ENCODE data around the gene WDR47. TPM values are rescaled to one million over a fixed set of nuclear protein-coding genes. Genes with fewer than 3 reads are reported as not detected.
A peak's percentile ranks its signal among the peaks of the same experiment; 100 is the strongest.

Gene WDR47
- total and polyA plus RNA-seq, 8 donors, result 1.9 to 7.1 (median 4.2) TPM

DNA sequence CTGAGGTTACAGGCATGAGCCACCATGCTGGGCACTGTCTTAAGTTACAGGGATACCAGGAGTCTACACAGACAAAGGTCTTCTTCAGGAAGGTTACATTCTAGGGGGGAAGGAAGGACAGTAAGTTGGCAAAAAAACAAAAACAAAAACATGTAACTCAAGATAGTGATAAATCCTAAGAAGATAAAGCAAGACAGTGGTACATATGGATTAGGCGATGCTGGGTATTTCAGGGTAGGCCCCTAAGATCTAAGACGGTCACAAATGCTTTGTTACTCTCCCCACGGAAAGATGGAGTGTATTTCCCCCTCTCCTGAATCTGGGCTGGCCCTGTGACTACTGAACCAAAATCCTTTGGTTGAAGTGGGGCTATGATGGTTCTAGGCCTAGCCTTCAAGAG lies 86.8 kb downstream of the WDR47 start:
- WGBS, 2 donors, result 97 to 98% methylated on average over 3 of the region's 3 CpGs
- FAIRE-seq (no peak), DNase-seq (no peak), ATAC-seq (no peak)
- H3K36me3 ChIP-seq, result no peaks in the 10 kb centered on the region
- H3K27me3 ChIP-seq, result no peaks in the 10 kb centered on the region
- H3K9me3 ChIP-seq, result no peaks in the 10 kb centered on the region
- no peak overlapping the region for H3K27ac ChIP-seq
- TF ChIP-seq, protein P1, sequence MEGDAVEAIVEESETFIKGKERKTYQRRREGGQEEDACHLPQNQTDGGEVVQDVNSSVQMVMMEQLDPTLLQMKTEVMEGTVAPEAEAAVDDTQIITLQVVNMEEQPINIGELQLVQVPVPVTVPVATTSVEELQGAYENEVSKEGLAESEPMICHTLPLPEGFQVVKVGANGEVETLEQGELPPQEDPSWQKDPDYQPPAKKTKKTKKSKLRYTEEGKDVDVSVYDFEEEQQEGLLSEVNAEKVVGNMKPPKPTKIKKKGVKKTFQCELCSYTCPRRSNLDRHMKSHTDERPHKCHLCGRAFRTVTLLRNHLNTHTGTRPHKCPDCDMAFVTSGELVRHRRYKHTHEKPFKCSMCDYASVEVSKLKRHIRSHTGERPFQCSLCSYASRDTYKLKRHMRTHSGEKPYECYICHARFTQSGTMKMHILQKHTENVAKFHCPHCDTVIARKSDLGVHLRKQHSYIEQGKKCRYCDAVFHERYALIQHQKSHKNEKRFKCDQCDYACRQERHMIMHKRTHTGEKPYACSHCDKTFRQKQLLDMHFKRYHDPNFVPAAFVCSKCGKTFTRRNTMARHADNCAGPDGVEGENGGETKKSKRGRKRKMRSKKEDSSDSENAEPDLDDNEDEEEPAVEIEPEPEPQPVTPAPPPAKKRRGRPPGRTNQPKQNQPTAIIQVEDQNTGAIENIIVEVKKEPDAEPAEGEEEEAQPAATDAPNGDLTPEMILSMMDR (IDR thresholded peaks at IDR 0.05), result no peak
- H3K4me3 ChIP-seq, result no peak overlapping the region
- H3K4me1 ChIP-seq, result no peaks in the 10 kb centered on the region
- intact Hi-C loops (cut with DNase I), result no loop called here

- intact Hi-C loops (cut with DNase I), result no loop called here
- no peak overlapping the region for H3K4me3 ChIP-seq
- DNase-seq (no peak), ATAC-seq (no peak), FAIRE-seq (no peak)
- no peaks in the 10 kb centered on the region for H3K9me3 ChIP-seq
- H3K36me3 ChIP-seq, result no peaks in the 10 kb centered on the region
- 51 to 55% methylated on average over 6 of the region's 6 CpGs for WGBS, 2 donors
- TF ChIP-seq, protein P1 (IDR thresholded peaks at IDR 0.05), result no peak
- H3K27me3 ChIP-seq, result no peaks in the 10 kb centered on the region
- H3K27ac ChIP-seq, result no peak overlapping the region
- peaks cover 0 to 3% (median 0%) of the 10 kb centered on the region in 3 donors for H3K4me1 ChIP-seq
These were observed 88.5 kb downstream of the WDR47 start for GRCh38 chr1:108953452-108953851.

GRCh38 chr1:108951242-108951641 lies 90.7 kb downstream of the WDR47 start:
- Histone ChIP-seq H3K27me3 (no peaks in the 10 kb centered on the region), H3K27ac (no peak overlapping the region), H3K36me3 (peaks cover 0 to 7% (median 0%) of the 10 kb centered on the region in 3 donors), H3K4me1 (peaks cover 0 to 8% (median 0%) of the 10 kb centered on the region in 3 donors), H3K4me3 (no peak overlapping the region), H3K9me3 (no peaks in the 10 kb centered on the region)
- WGBS, 2 donors, result 96 to 98% methylated on average over 3 of the region's 3 CpGs
- no peak for DNase-seq
- intact Hi-C loops (cut with DNase I), result no loop called here
- FAIRE-seq, result no peak
- no peak for ATAC-seq
- TF ChIP-seq, protein P1 (IDR thresholded peaks at IDR 0.05), result no peak

- DNase-seq, result no peak
- ATAC-seq, result no peak
- no peak for FAIRE-seq
- TF ChIP-seq, protein P1 (IDR thresholded peaks at IDR 0.05), result no peak
- H3K27me3 ChIP-seq, result no peaks in the 10 kb centered on the region
- no peak overlapping the region for H3K4me3 ChIP-seq
- H3K36me3 ChIP-seq, result peaks cover 0 to 18% (median 9%) of the 10 kb centered on the region in 3 donors
- H3K27ac ChIP-seq, result no peak overlapping the region
- intact Hi-C loops (cut with DNase I), result no loop called here
- H3K4me1 ChIP-seq, result peaks cover 0 to 8% (median 0%) of the 10 kb centered on the region in 3 donors
- WGBS, 2 donors, result 76 to 89% methylated on average over 4 of the region's 4 CpGs
- H3K9me3 ChIP-seq, result no peaks in the 10 kb centered on the region
These were observed 92.9 kb downstream of the WDR47 start for GRCh38 chr1:108949044-108949443.

- DNase-seq (no peak), FAIRE-seq (no peak), ATAC-seq (peak in 3 of 4 donors; percentile 51 to 72 (median 70))
- no peaks in the 10 kb centered on the region for H3K27me3 ChIP-seq
- H3K36me3 ChIP-seq, result peaks cover 0 to 24% (median 9%) of the 10 kb centered on the region in 3 donors
- intact Hi-C loops (cut with DNase I), result no loop called here
- no peak overlapping the region for H3K27ac ChIP-seq
- H3K4me3 ChIP-seq, result no peak overlapping the region
- WGBS, 2 donors, result 14 to 15% methylated on average over 6 of the region's 6 CpGs
- peaks cover 0 to 8% (median 0%) of the 10 kb centered on the region in 3 donors for H3K4me1 ChIP-seq
- TF ChIP-seq, protein P1 (IDR thresholded peaks at IDR 0.05), result no peak
- H3K9me3 ChIP-seq, result no peaks in the 10 kb centered on the region
These were observed 93.9 kb downstream of the WDR47 start for GRCh38 chr1:108947871-108948525.
